Measurements from ENCODE around the gene ADNP2. TPM values are rescaled to one million over a fixed set of nuclear protein-coding genes. Genes with fewer than 3 reads are reported as not detected.

Gene ADNP2
- polyA plus RNA-seq, 4 donors = 6.5 to 15.8 (median 7.8) TPM

GRCh38 chr18:80188643-80189530 lies 79.8 kb downstream of the ADNP2 start:
- DNase-seq (no peak), FAIRE-seq (no peak)
- H3K36me3 ChIP-seq (ENCODE audit: control insufficient read depth in 3 of 3, insufficient read depth in 2 of 3, low read depth in 1 of 3, low read length in 3 of 3) = peaks cover 0 to 3% (median 0%) of the 10 kb centered on the region in 3 donors
- no peaks in the 10 kb centered on the region for H3K27me3 ChIP-seq (ENCODE audit: control insufficient read depth in 3 of 3, insufficient read depth in 3 of 3, low read length in 3 of 3)
- no peak overlapping the region for H3K4me3 ChIP-seq (ENCODE audit: low read depth in 1 of 3, low read length in 3 of 3)
- no peaks in the 10 kb centered on the region for H3K4me1 ChIP-seq (ENCODE audit: control insufficient read depth in 3 of 3, insufficient read depth in 2 of 3, low read depth in 1 of 3, low read length in 2 of 3)
- WGBS, 3 donors = 88 to 92% (median 88%) methylated on average over 20 of the region's 20 CpGs
- no peak overlapping the region for H3K27ac ChIP-seq (ENCODE audit: low read depth in 1 of 3, low read length in 2 of 3)
- no peaks in the 10 kb centered on the region for H3K9me3 ChIP-seq (ENCODE audit: control insufficient read depth in 2 of 2, insufficient read depth in 1 of 2, low read depth in 1 of 2, low read length in 1 of 2)

GRCh38 chr18:80189531-80189865 lies 80.4 kb downstream of the ADNP2 start:
- no peak for FAIRE-seq
- H3K36me3 ChIP-seq (ENCODE audit: control insufficient read depth in 3 of 3, insufficient read depth in 2 of 3, low read depth in 1 of 3, low read length in 3 of 3) = peaks cover 0 to 3% (median 0%) of the 10 kb centered on the region in 3 donors

More at GRCh38 chr18:80189531-80189865, 80.4 kb downstream of the ADNP2 start:
- Histone ChIP-seq H3K27ac (ENCODE audit: low read depth in 1 of 3, low read length in 2 of 3) (no peak overlapping the region), H3K9me3 (ENCODE audit: control insufficient read depth in 2 of 2, insufficient read depth in 1 of 2, low read depth in 1 of 2, low read length in 1 of 2) (no peaks in the 10 kb centered on the region), H3K4me3 (ENCODE audit: low read depth in 1 of 3, low read length in 3 of 3) (no peak overlapping the region), H3K27me3 (ENCODE audit: control insufficient read depth in 3 of 3, insufficient read depth in 3 of 3, low read length in 3 of 3) (no peaks in the 10 kb centered on the region), H3K4me1 (ENCODE audit: control insufficient read depth in 3 of 3, insufficient read depth in 2 of 3, low read depth in 1 of 3, low read length in 2 of 3) (no peaks in the 10 kb centered on the region)
- no peak for DNase-seq
- WGBS, 3 donors = 84 to 92% (median 88%) methylated on average over 10 of the region's 10 CpGs

Other genes starting within 250 kb of the ADNP2 start
- 10 to 100 TPM; 15.0 to 30.3 (median 17.8) TPM for gene SLC66A2, start 157.6 kb upstream of the ADNP2 start, polyA plus RNA-seq
- gene HSBP1L1, start 144.6 kb upstream of the ADNP2 start, polyA plus RNA-seq = 10 to 100 TPM; 11.9 to 65.2 (median 38.6) TPM
- 10 to 100 TPM; 73.4 to 74.5 (median 74.0) TPM for gene TXNL4A, start 120.7 kb upstream of the ADNP2 start, polyA plus RNA-seq
- gene RBFA, start 74.8 kb upstream of the ADNP2 start, polyA plus RNA-seq = 10 to 100 TPM in 3 of 4 donors, 1 to 10 TPM in 1; 8.1 to 30.4 (median 23.4) TPM
- 1 to 10 TPM in 3 of 4 donors, under 1 TPM in 1; 0.45 to 4.9 (median 2.8) TPM for gene PARD6G, start 138.3 kb downstream of the ADNP2 start, polyA plus RNA-seq